ENCODE data around the gene ADK.
"Not testable (repeated sequence)": the region's sequence is repeated elsewhere in the genome, so short reads cannot be mapped to it uniquely, and the experiment has no call there.

ADK gene

GRCh38 chr10:74282151-74282847, 131.3 kb downstream of the ADK start:
- Histone ChIP-seq H3K9me3 (ENCODE audit: control insufficient read depth in 1 of 2, low read length in 2 of 2) (peaks cover 0 to 4% of the 10 kb centered on the region in 2 donors), H3K4me3 (ENCODE audit: low read depth in 1 of 2, low read length in 2 of 2) (no peak overlapping the region), H3K36me3 (ENCODE audit: control insufficient read depth in 1 of 2, insufficient read depth in 2 of 2, low read length in 2 of 2) (no peaks in the 10 kb centered on the region), H3K27ac (ENCODE audit: low read length) (no peak overlapping the region), H3K4me1 (ENCODE audit: control insufficient read depth in 1 of 2, insufficient read depth in 2 of 2, low read length in 2 of 2) (no peaks in the 10 kb centered on the region), H3K27me3 (ENCODE audit: low read depth, low read length) (no peaks in the 10 kb centered on the region)

- peaks cover 0 to 4% of the 10 kb centered on the region in 2 donors for H3K9me3 ChIP-seq (ENCODE audit: control insufficient read depth in 1 of 2, low read length in 2 of 2)
- H3K4me1 ChIP-seq (ENCODE audit: control insufficient read depth in 1 of 2, insufficient read depth in 2 of 2, low read length in 2 of 2) = no peaks in the 10 kb centered on the region
- H3K27me3 ChIP-seq (ENCODE audit: low read depth, low read length) = no peaks in the 10 kb centered on the region
- H3K27ac ChIP-seq (ENCODE audit: low read length) = no peak overlapping the region
- H3K4me3 ChIP-seq (ENCODE audit: low read depth in 1 of 2, low read length in 2 of 2) = no peak overlapping the region
- no peaks in the 10 kb centered on the region for H3K36me3 ChIP-seq (ENCODE audit: control insufficient read depth in 1 of 2, insufficient read depth in 2 of 2, low read length in 2 of 2)
These were observed 131.8 kb downstream of the ADK start for GRCh38 chr10:74282848-74283210.

- Histone ChIP-seq H3K9me3 (ENCODE audit: control insufficient read depth in 1 of 2, low read length in 2 of 2) (peaks cover 0 to 4% of the 10 kb centered on the region in 2 donors), H3K27ac (ENCODE audit: low read length) (no peak overlapping the region), H3K36me3 (ENCODE audit: control insufficient read depth in 1 of 2, insufficient read depth in 2 of 2, low read length in 2 of 2) (no peaks in the 10 kb centered on the region), H3K4me1 (ENCODE audit: control insufficient read depth in 1 of 2, insufficient read depth in 2 of 2, low read length in 2 of 2) (no peaks in the 10 kb centered on the region), H3K4me3 (ENCODE audit: low read depth in 1 of 2, low read length in 2 of 2) (no peak overlapping the region), H3K27me3 (ENCODE audit: low read depth, low read length) (no peaks in the 10 kb centered on the region)
These were observed 138.2 kb downstream of the ADK start for GRCh38 chr10:74289188-74289587.

GRCh38 chr10:74289951-74290350, 138.9 kb downstream of the ADK start:
- H3K9me3 ChIP-seq (ENCODE audit: control insufficient read depth in 1 of 2, low read length in 2 of 2) = no peaks in the 10 kb centered on the region
- no peaks in the 10 kb centered on the region for H3K27me3 ChIP-seq (ENCODE audit: low read depth, low read length)
- no peak overlapping the region for H3K4me3 ChIP-seq (ENCODE audit: low read depth in 1 of 2, low read length in 2 of 2)

GRCh38 chr10:74290708-74291107, 139.7 kb downstream of the ADK start:
- Histone ChIP-seq H3K27ac (ENCODE audit: low read length) (peak overlapping the region; percentile 45), H3K27me3 (ENCODE audit: low read depth, low read length) (no peaks in the 10 kb centered on the region), H3K4me1 (ENCODE audit: control insufficient read depth in 1 of 2, insufficient read depth in 2 of 2, low read length in 2 of 2) (no peaks in the 10 kb centered on the region), H3K4me3 (ENCODE audit: low read depth in 1 of 2, low read length in 2 of 2) (no peak overlapping the region), H3K9me3 (ENCODE audit: control insufficient read depth in 1 of 2, low read length in 2 of 2) (no peaks in the 10 kb centered on the region), H3K36me3 (ENCODE audit: control insufficient read depth in 1 of 2, insufficient read depth in 2 of 2, low read length in 2 of 2) (no peaks in the 10 kb centered on the region)

More at GRCh38 chr10:74289951-74290350, 138.9 kb downstream of the ADK start:
- Histone ChIP-seq H3K27ac (ENCODE audit: low read length) (peak overlapping the region; percentile 45), H3K36me3 (ENCODE audit: control insufficient read depth in 1 of 2, insufficient read depth in 2 of 2, low read length in 2 of 2) (no peaks in the 10 kb centered on the region), H3K4me1 (ENCODE audit: control insufficient read depth in 1 of 2, insufficient read depth in 2 of 2, low read length in 2 of 2) (no peaks in the 10 kb centered on the region)

GRCh38 chr10:74292871-74293427, 141.9 kb downstream of the ADK start:
- H3K27ac ChIP-seq (ENCODE audit: low read length) = no peak overlapping the region
- no peak overlapping the region for H3K4me3 ChIP-seq (ENCODE audit: low read depth in 1 of 2, low read length in 2 of 2)
- H3K4me1 ChIP-seq (ENCODE audit: control insufficient read depth in 1 of 2, insufficient read depth in 2 of 2, low read length in 2 of 2) = no peaks in the 10 kb centered on the region
- no peaks in the 10 kb centered on the region for H3K27me3 ChIP-seq (ENCODE audit: low read depth, low read length)
- no peaks in the 10 kb centered on the region for H3K9me3 ChIP-seq (ENCODE audit: control insufficient read depth in 1 of 2, low read length in 2 of 2)
- H3K36me3 ChIP-seq (ENCODE audit: control insufficient read depth in 1 of 2, insufficient read depth in 2 of 2, low read length in 2 of 2) = no peaks in the 10 kb centered on the region

- Histone ChIP-seq H3K36me3 (ENCODE audit: control insufficient read depth in 1 of 2, insufficient read depth in 2 of 2, low read length in 2 of 2) (no peaks in the 10 kb centered on the region), H3K27ac (ENCODE audit: low read length) (no peak overlapping the region), H3K4me3 (ENCODE audit: low read depth in 1 of 2, low read length in 2 of 2) (no peak overlapping the region), H3K27me3 (ENCODE audit: low read depth, low read length) (no peaks in the 10 kb centered on the region), H3K4me1 (ENCODE audit: control insufficient read depth in 1 of 2, insufficient read depth in 2 of 2, low read length in 2 of 2) (no peaks in the 10 kb centered on the region), H3K9me3 (ENCODE audit: control insufficient read depth in 1 of 2, low read length in 2 of 2) (no peaks in the 10 kb centered on the region)
These were observed 142.8 kb downstream of the ADK start for GRCh38 chr10:74293686-74294371.

- Histone ChIP-seq H3K36me3 (ENCODE audit: control insufficient read depth in 1 of 2, insufficient read depth in 2 of 2, low read length in 2 of 2) (no peaks in the 10 kb centered on the region), H3K27ac (ENCODE audit: low read length) (no peak overlapping the region), H3K27me3 (ENCODE audit: low read depth, low read length) (no peaks in the 10 kb centered on the region), H3K4me3 (ENCODE audit: low read depth in 1 of 2, low read length in 2 of 2) (no peak overlapping the region), H3K4me1 (ENCODE audit: control insufficient read depth in 1 of 2, insufficient read depth in 2 of 2, low read length in 2 of 2) (no peaks in the 10 kb centered on the region), H3K9me3 (ENCODE audit: control insufficient read depth in 1 of 2, low read length in 2 of 2) (no peaks in the 10 kb centered on the region)
These were observed 146.5 kb downstream of the ADK start for GRCh38 chr10:74297389-74298080.

GRCh38 chr10:74300074-74300621, 149.1 kb downstream of the ADK start:
- H3K27ac ChIP-seq (ENCODE audit: low read length) = not testable (repeated sequence)

GRCh38 chr10:74300666-74301065, 149.6 kb downstream of the ADK start:
- Histone ChIP-seq H3K9me3 (ENCODE audit: control insufficient read depth in 1 of 2, low read length in 2 of 2) (no peaks in the 10 kb centered on the region), H3K36me3 (ENCODE audit: control insufficient read depth in 1 of 2, insufficient read depth in 2 of 2, low read length in 2 of 2) (no peaks in the 10 kb centered on the region), H3K27ac (ENCODE audit: low read length) (no peak overlapping the region), H3K4me3 (ENCODE audit: low read depth in 1 of 2, low read length in 2 of 2) (no peak overlapping the region), H3K4me1 (ENCODE audit: control insufficient read depth in 1 of 2, insufficient read depth in 2 of 2, low read length in 2 of 2) (no peaks in the 10 kb centered on the region), H3K27me3 (ENCODE audit: low read depth, low read length) (no peaks in the 10 kb centered on the region)

More at GRCh38 chr10:74300074-74300621, 149.1 kb downstream of the ADK start:
- H3K9me3 ChIP-seq (ENCODE audit: control insufficient read depth in 1 of 2, low read length in 2 of 2); H3K4me1 ChIP-seq (ENCODE audit: control insufficient read depth in 1 of 2, insufficient read depth in 2 of 2, low read length in 2 of 2); H3K27me3 ChIP-seq (ENCODE audit: low read depth, low read length); H3K36me3 ChIP-seq (ENCODE audit: control insufficient read depth in 1 of 2, insufficient read depth in 2 of 2, low read length in 2 of 2); H3K4me3 ChIP-seq (ENCODE audit: low read depth in 1 of 2, low read length in 2 of 2): not testable (repeated sequence)

- Histone ChIP-seq H3K36me3 (ENCODE audit: control insufficient read depth in 1 of 2, insufficient read depth in 2 of 2, low read length in 2 of 2) (no peaks in the 10 kb centered on the region), H3K27ac (ENCODE audit: low read length) (no peak overlapping the region), H3K4me3 (ENCODE audit: low read depth in 1 of 2, low read length in 2 of 2) (no peak overlapping the region), H3K9me3 (ENCODE audit: control insufficient read depth in 1 of 2, low read length in 2 of 2) (no peaks in the 10 kb centered on the region), H3K27me3 (ENCODE audit: low read depth, low read length) (no peaks in the 10 kb centered on the region), H3K4me1 (ENCODE audit: control insufficient read depth in 1 of 2, insufficient read depth in 2 of 2, low read length in 2 of 2) (peaks cover 0 to 6% of the 10 kb centered on the region in 2 donors)
These were observed 154.7 kb downstream of the ADK start for GRCh38 chr10:74305730-74306129.
